ENCODE data around the gene UBXN7.

GRCh38 chr3:196356556-196356955, 75.7 kb downstream of the UBXN7 start:
- TF ChIP-seq ZBTB7A (IDR thresholded peaks at IDR 0.05; ENCODE audit: low read depth) (no peak), RAD21 (IDR thresholded peaks at IDR 0.05; ENCODE audit: low read depth) (no peak), MAX (IDR thresholded peaks at IDR 0.05) (no peak), YY1 (IDR thresholded peaks at IDR 0.05; ENCODE audit: low read depth) (no peak), NFIC (IDR thresholded peaks at IDR 0.05) (no peak), EGR1 (IDR thresholded peaks at IDR 0.05) (no peak), TAF1 (IDR thresholded peaks at IDR 0.05; ENCODE audit: low read depth) (no peak), EP300 (IDR thresholded peaks at IDR 0.05; ENCODE audit: borderline replicate concordance) (no peak), CEBPB (IDR thresholded peaks at IDR 0.05) (no peak), USF1 (IDR thresholded peaks at IDR 0.05) (no peak), REST (IDR thresholded peaks at IDR 0.05; ENCODE audit: low read depth) (no peak)

Data from Ishikawa (cell line).